Suprapubic skin (tissue), 3 donors: Measurements from ENCODE around the gene TAX1BP1.

Experiments
- CTCF ChIP-seq, 2 donors: fragments of 200-600 bp in 1 of 2; fragments of 450-650 bp in 1 of 2; sonication (generic) in 1 of 2; IDR thresholded peaks; one replicate each; pipeline ENCODE4 v1.5.1; 2016 to 2019; ENCODE audit warnings: antibody characterized with exemption in 2 of 2, mild to moderate bottlenecking in 1 of 2, moderate library complexity in 1 of 2
- POLR2A ChIP-seq, 2 donors: fragments of 450-650 bp; IDR thresholded peaks; one replicate each; pipeline ENCODE4 v1.6.1; 2017; ENCODE audit warnings: antibody characterized with exemption in 2 of 2, mild to moderate bottlenecking in 2 of 2, moderate library complexity in 2 of 2

GRCh38 chr7:27863880-27864279 is 123.9 kb downstream of the TAX1BP1 start:
- TF ChIP-seq POLR2A (IDR thresholded peaks at IDR 0.05) (no peak), CTCF (IDR thresholded peaks at IDR 0.05) (no peak)
